Keratinocyte (primary cell): ENCODE results near the gene PHRF1. TPM values are rescaled to one million over a fixed set of nuclear protein-coding genes. Genes with fewer than 3 reads are reported as not detected.

Experiments
- DNase-seq: peaks from one replicate; pipeline ENCODE4 v3.0.0-alpha.2; 2011; ENCODE audit warnings: low read depth, missing footprints, low spot score
- FAIRE-seq: peaks from 2 replicates; lab custom pipeline; 2011; peaks lifted over from hg19 to GRCh38; lab: Jason Lieb, UNC
- H2AFZ ChIP-seq: 2 replicates; pipeline ENCODE4 v1.6.0; 2012; ENCODE audit warnings: low read length, control low read depth, inconsistent platforms; ENCODE audit not compliant: control insufficient read depth
- H3K27ac ChIP-seq: 2 replicates; pipeline ENCODE4 v1.5.1; 2011; ENCODE audit warnings: low read length; ENCODE audit not compliant: control insufficient read depth, insufficient read depth
- H3K27me3 ChIP-seq: 3 replicates; pipeline ENCODE4 v1.6.0; 2011; ENCODE audit warnings: low read length; ENCODE audit not compliant: control insufficient read depth, insufficient read depth; ENCODE audit errors: extremely low read depth
- H3K36me3 ChIP-seq, 2 experiments: 2 replicates in 1 of 2; 3 replicates in 1 of 2; pipeline ENCODE4 v1.5.1; 2011; ENCODE audit warnings: low read length in 2 of 2, mild to moderate bottlenecking in 1 of 2; ENCODE audit not compliant: control insufficient read depth in 2 of 2, insufficient read depth in 2 of 2; ENCODE audit errors: extremely low read depth in 1 of 2
- H3K4me1 ChIP-seq: 3 replicates; pipeline ENCODE4 v1.5.1; 2011; ENCODE audit warnings: low read length; ENCODE audit not compliant: control insufficient read depth, insufficient read depth; ENCODE audit errors: extremely low read depth
- H3K4me2 ChIP-seq: 3 replicates; pipeline ENCODE4 v1.6.0; 2011; ENCODE audit warnings: low read depth, low read length; ENCODE audit not compliant: control insufficient read depth, insufficient read depth; ENCODE audit errors: extremely low read depth
- H3K4me3 ChIP-seq, 3 experiments: fragments of 200-600 bp in 1 of 3; sonication (generic) in 1 of 3; 2 replicates in 2 of 3; 3 replicates in 1 of 3; pipeline ENCODE4 v1.5.1; 2011 to 2016; ENCODE audit warnings: low read length in 3 of 3, mild to moderate bottlenecking in 3 of 3, control low read depth in 2 of 3, inconsistent platforms in 1 of 3, low read depth in 1 of 3, mixed read lengths in 1 of 3, mixed run types in 1 of 3, moderate library complexity in 1 of 3; ENCODE audit not compliant: control insufficient read depth in 2 of 3, insufficient read depth in 2 of 3; ENCODE audit errors: extremely low read depth in 1 of 3
- H3K79me2 ChIP-seq: 2 replicates; pipeline ENCODE4 v1.6.0; 2012; ENCODE audit warnings: low read length; ENCODE audit not compliant: control insufficient read depth, insufficient read depth
- H3K9ac ChIP-seq: 3 replicates; pipeline ENCODE4 v1.6.0; 2011; ENCODE audit warnings: low read length; ENCODE audit not compliant: control insufficient read depth, insufficient read depth; ENCODE audit errors: extremely low read depth
- H3K9me1 ChIP-seq: 3 replicates; pipeline ENCODE4 v1.6.0; 2011; ENCODE audit warnings: low read length; ENCODE audit not compliant: control insufficient read depth, insufficient read depth; ENCODE audit errors: extremely low read depth
- H3K9me3 ChIP-seq: 2 replicates; pipeline ENCODE4 v1.5.1; 2012; ENCODE audit warnings: low read depth, low read length; ENCODE audit not compliant: control insufficient read depth
- H4K20me1 ChIP-seq: 3 replicates; pipeline ENCODE4 v1.6.0; 2011; ENCODE audit warnings: low read length; ENCODE audit not compliant: control insufficient read depth, insufficient read depth; ENCODE audit errors: extremely low read depth
- CTCF ChIP-seq, 3 experiments: IDR thresholded peaks in 1 of 3; conservative IDR thresholded peaks in 1 of 3; optimal IDR thresholded peaks in 1 of 3; 2 replicates in 2 of 3; 3 replicates in 1 of 3; pipeline versions ENCODE3 to v1.5.1; 2011; ENCODE audit warnings: low read length in 3 of 3, mild to moderate bottlenecking in 3 of 3, moderate library complexity in 2 of 3, control low read depth in 1 of 3, inconsistent platforms in 1 of 3; ENCODE audit not compliant: insufficient read depth in 2 of 3; ENCODE audit errors: extremely low read depth in 1 of 3
- EZH2 ChIP-seq: IDR thresholded peaks from one replicate; pipeline ENCODE4 v1.6.1; 2012; ENCODE audit warnings: inconsistent platforms, mild to moderate bottlenecking, low read length, moderate library complexity
- dilution Hi-C: fragments of 300-500 bp; cut with MboI; formaldehyde crosslinking; loops from one replicate; pipeline ENCODE4 v1.7.0; 2020; ENCODE audit warnings: low sequenced_read_pairs; ENCODE audit not compliant: extremely low pct_ligation_motif_present
- polyA plus RNA-seq, 5 experiments: library from polyadenylated mRNA; depleted of rRNA in 3 of 5; stranded (reverse) in 3 of 5; stranded (forward) in 1 of 5; unstranded in 1 of 5; fragments of >200 nt; gene quantifications; 1 replicate in 1 of 5; 2 replicates in 3 of 5; 3 replicates in 1 of 5; pipeline versions ENCODE4 v1.2.1 to v1.2.3, GENCODE V29; 2011 to 2012; ENCODE audit warnings: missing spikeins in 2 of 5, low read depth in 1 of 5, low replicate concordance in 1 of 5

The PHRF1 gene
- polyA plus RNA-seq, 1 donor (not counting 4 experiments of a cell fraction or from before 2014, with no cell fraction given): 10.7 TPM

DNA sequence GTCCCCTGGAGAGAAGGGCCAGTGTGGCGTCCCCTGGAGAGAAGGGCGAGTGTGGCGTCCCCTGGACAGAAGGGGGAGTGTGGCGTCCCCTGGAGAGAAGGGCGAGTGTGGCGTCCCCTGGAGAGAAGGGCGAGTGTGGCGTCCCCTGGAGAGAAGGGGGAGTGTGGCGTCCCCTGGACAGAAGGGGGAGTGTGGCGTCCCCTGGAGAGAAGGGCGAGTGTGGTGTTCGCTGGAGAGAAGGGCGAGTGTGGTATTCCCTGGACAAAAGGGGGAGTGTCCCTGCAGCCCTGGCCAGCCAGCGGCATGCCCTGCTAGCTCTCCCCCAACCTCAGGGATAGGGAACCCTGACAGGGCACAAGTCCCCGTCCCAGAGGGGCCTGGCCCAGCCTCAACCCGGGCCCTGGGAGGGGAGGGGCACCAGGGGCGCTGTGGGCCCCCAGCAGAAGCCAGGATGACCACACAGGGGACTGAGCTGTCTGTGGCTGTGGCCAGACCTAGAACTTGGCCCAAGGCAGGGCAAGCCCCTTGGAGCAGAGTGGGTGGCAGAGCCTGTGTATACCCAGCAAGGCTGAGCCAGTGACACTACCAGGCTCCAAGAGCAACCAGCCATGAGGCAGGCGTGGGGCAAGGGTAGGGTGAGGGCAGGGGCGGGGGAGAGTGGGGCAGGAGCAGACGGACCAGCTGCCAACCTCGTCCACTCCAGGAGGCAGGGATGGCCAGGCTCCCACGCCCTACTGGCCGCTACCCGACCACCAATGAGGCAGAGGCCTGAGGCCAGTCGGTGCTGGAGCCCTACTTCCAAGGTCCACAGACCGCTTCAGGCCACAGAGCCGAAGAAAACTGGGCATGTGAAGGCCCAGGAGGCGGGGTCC, 45.1 kb upstream of the PHRF1 start:
- no peak for FAIRE-seq
- Histone ChIP-seq H3K4me1 (peaks cover 14% of the 10 kb centered on the region), H3K27me3 (no peaks in the 10 kb centered on the region), H3K4me3 (no peak overlapping the region), H3K9ac (no peak overlapping the region), H3K79me2 (peaks cover 31% of the 10 kb centered on the region), H3K27ac (no peak overlapping the region), H3K4me2 (no peak overlapping the region), H2AFZ (no peak overlapping the region), H3K9me1 (no peaks in the 10 kb centered on the region), H3K36me3 (peaks cover 17 to 27% of the 10 kb centered on the region in 2 experiments), H3K9me3 (no peaks in the 10 kb centered on the region), H4K20me1 (peaks cover 22% of the 10 kb centered on the region)
- DNase-seq: no peak
- TF ChIP-seq CTCF (optimal IDR thresholded peaks at IDR 0.05 in 1 of 3, IDR thresholded peaks at IDR 0.05 in 1 of 3, conservative IDR thresholded peaks at IDR 0.05 in 1 of 3; ENCODE audit: extremely low read depth in 1 of 3, insufficient read depth in 2 of 3, low read length in 3 of 3) (no peak), EZH2 (no peak)
- dilution Hi-C loops: no loop called here

DNA sequence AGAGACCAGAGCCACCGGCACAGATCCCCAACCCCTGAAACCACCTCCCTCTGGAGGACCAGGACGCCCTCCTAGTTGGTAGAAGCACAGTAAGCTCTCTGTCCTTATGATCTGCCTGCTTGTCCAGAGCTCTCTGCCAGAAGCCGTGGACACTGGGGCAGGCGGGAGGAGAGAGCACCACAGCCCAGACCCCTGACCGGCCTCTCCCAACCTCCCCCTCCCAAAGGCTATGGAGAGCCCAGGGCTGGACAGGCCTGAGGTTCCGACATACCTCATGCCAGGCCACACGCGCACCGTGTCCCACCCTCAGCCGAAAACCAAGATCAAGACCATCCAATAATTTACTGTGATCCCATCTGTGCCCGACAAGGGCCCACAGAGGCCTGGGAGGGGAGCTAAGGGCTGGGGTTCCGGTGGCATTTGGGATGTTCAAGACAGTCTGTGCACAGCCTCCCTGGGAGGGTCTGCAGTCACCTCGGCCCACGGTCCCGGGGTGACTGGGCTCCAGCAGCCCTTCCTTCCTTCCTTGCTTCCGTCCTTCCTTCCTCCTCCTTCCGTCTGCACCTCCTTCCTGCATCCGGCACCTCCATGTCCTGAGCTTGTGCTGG, 44.2 kb upstream of the PHRF1 start:
- Histone ChIP-seq H3K27ac (no peak overlapping the region), H3K9me3 (no peaks in the 10 kb centered on the region), H3K4me2 (no peak overlapping the region), H3K36me3 (peaks cover 17 to 27% of the 10 kb centered on the region in 2 experiments), H3K4me1 (peaks cover 19% of the 10 kb centered on the region), H3K4me3 (no peak overlapping the region), H3K9ac (no peak overlapping the region), H3K79me2 (peaks cover 31% of the 10 kb centered on the region), H3K27me3 (no peaks in the 10 kb centered on the region), H3K9me1 (no peaks in the 10 kb centered on the region), H4K20me1 (peaks cover 22% of the 10 kb centered on the region), H2AFZ (no peak overlapping the region)
- DNase-seq: no peak
- dilution Hi-C loops: no loop called here
- no peak for FAIRE-seq
- TF ChIP-seq CTCF (optimal IDR thresholded peaks at IDR 0.05 in 1 of 3, IDR thresholded peaks at IDR 0.05 in 1 of 3, conservative IDR thresholded peaks at IDR 0.05 in 1 of 3; ENCODE audit: extremely low read depth in 1 of 3, insufficient read depth in 2 of 3, low read length in 3 of 3) (no peak), EZH2 (no peak)
